Right ventricle myocardium inferior (tissue), 1 donor: ENCODE measurements around the gene BBIP1. TPM values are rescaled to one million over a fixed set of nuclear protein-coding genes. Genes with fewer than 3 reads are reported as not detected.
"Not testable (repeated sequence)": the region's sequence is repeated elsewhere in the genome, so short reads cannot be mapped to it uniquely, and the experiment has no call there.

Experiments used
- ATAC-seq: fragments of 200-7000 bp; cut with Tn5 transposase; one replicate; pipeline ENCODE4 v1.9.1; 2020; ENCODE audit warnings: mild to moderate bottlenecking, moderate library complexity
- DNase-seq: peaks from one replicate; pipeline ENCODE4 v3.0.0; 2021; ENCODE audit errors: missing footprints
- intact Hi-C: fragments of 100-400 bp; cut with DNase I; formaldehyde crosslinking; loops from one replicate; pipeline ENCODE4 v1.11.0; 2022
- total RNA-seq: library from RNA; stranded (reverse); fragmentation: NEBNext Ultra II Directional; extraction: Animal tissue kit (Norgen Biotek cat#: 25700); gene quantifications from one replicate; pipeline ENCODE4 v1.2.1, GENCODE V29; 2021
- donor health status: DM: no; HTN: yes; CAD: no; lungs with severe emphysema.

BBIP1 gene
- total RNA-seq, 1 donor from 2014 or later, result 19.0 TPM

- peak; percentile 63 for ATAC-seq
- intact Hi-C loops, result no loop called here
- no peak for DNase-seq
These were observed 12.9 kb upstream of the BBIP1 start for GRCh38 chr10:110931769-110932381.

- ATAC-seq, result no peak
- intact Hi-C loops, result no loop called here
- DNase-seq, result no peak
These were observed 8.5 kb upstream of the BBIP1 start for GRCh38 chr10:110927461-110927860.

DNA sequence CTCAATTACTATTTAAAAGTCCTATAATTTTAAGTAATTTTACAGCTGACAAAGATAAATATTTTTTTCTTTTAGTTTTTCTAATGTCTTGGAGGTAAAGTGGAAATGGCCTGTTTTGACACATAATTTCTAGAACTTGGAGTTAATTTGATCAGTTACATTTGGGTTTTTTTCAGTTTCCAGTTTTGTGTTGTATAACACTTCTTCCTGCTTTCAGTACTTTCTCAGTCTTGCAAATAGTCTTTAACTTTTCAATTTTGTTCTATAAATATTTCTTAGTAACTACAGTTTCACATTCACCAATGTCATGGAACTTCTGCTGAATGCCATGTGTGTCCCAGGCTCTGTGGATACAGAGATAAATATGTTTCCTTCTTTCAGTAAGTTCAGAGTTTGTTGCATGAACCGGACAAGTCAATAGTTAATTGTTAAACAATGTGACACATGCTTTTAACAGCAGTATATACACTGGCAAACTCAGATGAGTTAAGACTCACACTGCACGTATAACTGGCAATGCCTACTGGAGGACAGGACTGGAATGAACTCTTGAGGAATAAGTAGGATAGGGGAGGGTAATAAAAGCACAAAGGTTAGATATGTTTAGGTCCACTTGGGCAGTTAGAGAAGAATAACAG, 5.0 kb upstream of the BBIP1 start:
- intact Hi-C loops, result loop anchor here (5.0 kb wide), 1 partner anchor 48 kb away; no protein-coding TSS in a partner anchor
- no peak for ATAC-seq
- no peak for DNase-seq

DNA sequence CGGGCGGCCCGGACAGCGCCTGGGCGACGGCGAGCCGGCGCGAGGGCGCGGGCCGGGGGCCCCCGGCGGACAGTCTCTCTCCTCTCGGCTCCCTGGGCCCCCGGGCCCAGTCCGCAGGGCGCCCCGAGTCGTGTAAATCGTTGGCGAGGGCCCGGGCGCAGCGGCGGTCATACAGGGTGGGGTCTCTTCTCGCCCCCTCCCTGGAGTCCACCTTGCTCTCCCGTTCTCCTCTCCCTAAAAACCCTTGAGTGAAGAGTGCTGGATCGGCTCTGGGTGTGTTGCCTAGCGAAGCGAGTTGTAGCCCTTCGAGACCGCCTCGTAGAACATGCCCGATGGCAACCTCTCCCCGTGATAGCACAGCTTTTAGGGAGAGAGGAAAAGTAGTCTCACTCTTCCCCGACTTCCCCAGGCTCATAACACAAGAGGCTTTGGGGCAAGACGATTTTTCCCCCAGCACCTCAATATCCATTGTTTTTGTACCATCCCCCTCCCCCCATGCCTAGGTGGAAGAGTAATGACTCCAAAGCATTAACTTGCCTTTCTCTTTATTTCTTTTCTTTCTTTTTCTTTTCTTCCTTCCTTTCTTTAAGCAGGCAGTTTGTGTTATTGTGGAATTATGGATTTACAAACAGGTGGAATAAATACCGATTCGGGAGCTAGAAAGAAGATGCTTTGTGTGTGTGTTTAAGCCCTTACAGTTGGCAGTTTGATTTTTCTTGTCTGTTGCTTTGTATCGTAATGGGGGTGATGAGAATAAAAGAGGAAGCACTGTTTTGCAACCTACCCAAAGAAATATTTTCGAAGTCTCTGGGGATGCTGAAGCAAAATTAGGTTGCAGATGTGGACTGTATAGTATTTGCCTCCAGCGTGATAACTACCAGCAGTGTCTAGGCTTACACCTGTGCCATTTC, 1.2 kb upstream of the BBIP1 start:
- ATAC-seq, result no peak
- intact Hi-C loops, result loop anchor here (2.0 to 10.0 kb wide), 3 partner anchors 49 to 615 kb away; partner anchors contain the start of genes PDCD4 and SMNDC1
- peak; percentile 85 for DNase-seq

GRCh38 chr10:110919349-110919931, 460 bp upstream of the BBIP1 start, which contains the start of gene SHOC2:
Gene SHOC2 (plus strand): TSS chr10:110919604. CDS start chr10:110964359, 44,755 bp downstream.
- DNase-seq (peak; percentile 100), ATAC-seq (peak; percentile 44)
- intact Hi-C loops, result loop anchor here (2.0 to 10.0 kb wide), 2 partner anchors 49 to 615 kb away; partner anchors contain the start of genes PDCD4 and SMNDC1

DNA sequence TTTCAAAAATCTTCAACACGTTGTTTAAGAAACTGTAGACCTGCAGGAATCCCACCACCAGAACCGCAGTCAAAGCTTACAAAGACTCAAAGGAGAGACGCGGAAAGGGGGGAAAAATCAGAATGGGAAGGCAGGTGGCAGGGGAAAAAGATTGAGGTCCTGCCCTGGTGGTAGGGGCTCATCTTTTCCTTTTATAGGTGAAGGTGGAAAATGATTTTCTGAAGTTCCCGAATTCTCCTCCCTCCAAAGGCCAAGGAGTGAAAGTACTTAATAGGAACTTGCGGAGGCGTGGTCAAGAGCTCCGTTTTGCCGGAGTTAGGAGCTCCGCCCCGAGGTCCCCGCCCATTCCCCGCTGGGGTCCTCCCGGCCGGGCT, 724 bp downstream of the BBIP1 start:
- peak; percentile 98 for DNase-seq
- intact Hi-C loops, result loop anchor here (2.0 to 10.0 kb wide), 2 partner anchors 47 to 613 kb away; partner anchors contain the start of genes PDCD4 and SMNDC1
- ATAC-seq, result no peak

DNA sequence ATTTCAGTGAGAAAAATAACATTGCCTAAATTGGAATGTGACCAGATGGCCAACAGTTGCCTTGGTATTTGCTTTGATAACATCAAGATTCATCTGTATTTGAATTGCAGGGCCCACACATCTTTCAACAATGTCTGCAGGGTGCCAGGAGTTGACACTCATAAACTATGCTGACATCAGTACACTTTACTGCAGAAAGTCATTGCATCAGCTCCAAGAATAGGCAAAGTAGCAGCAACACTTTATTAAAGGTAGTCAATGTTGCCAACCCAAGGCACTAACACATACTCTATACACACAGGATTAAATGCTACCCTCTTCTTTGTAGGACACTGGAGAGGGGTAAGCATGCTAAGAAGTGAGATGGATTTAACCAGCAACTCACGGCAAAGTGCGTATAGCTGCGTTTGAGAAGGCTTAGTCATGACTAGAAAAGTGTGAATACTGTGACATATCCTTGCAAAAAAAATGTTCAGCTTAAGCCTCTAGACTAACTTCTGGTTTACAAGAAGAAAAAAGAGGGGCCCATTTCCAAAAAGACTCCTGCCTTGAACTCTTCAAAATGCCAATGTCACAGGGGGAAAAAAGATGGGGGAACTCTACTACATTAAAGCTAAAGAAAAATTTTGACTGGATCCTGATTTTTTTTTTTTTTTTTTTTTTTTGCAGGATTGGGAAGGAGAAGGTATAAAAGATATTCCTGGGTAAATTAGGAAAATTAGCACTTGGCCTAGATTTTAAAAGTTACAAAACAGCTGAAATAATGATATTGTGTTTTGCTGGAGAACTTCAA, 2.2 kb downstream of the BBIP1 start:
- intact Hi-C loops, result loop anchor here (10.0 kb wide), 1 partner anchor 612 kb away; the partner anchor contains the start of gene SMNDC1
- DNase-seq, result no peak
- ATAC-seq, result no peak

GRCh38 chr10:110915600-110915999, 3.4 kb downstream of the BBIP1 start:
- not testable (repeated sequence) for DNase-seq, ATAC-seq
- intact Hi-C loops, result loop anchor here (10.0 kb wide), 1 partner anchor 611 kb away; the partner anchor contains the start of gene SMNDC1

DNA sequence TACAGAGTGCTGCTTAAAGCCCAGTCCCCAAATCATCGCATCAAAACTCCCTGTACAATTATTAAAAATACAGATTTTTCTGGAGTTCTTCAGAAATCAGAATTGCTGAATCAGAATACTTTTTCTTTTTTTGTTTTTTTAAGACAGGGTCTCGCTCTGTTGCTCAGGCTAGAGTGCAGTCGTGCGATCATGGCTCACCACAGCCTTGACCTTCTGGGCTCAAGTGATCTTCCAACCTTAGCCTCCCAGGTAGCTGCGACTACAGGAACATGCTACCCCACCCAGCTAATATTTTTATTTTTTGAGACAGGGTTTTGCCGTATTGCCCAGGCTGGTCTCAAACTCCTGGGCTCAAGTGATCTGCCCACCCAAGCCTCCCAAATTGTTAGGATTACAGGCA, 3.9 kb downstream of the BBIP1 start:
- DNase-seq, result no peak
- no peak for ATAC-seq
- intact Hi-C loops, result loop anchor here (10.0 kb wide), 1 partner anchor 610 kb away; the partner anchor contains the start of gene SMNDC1

DNA sequence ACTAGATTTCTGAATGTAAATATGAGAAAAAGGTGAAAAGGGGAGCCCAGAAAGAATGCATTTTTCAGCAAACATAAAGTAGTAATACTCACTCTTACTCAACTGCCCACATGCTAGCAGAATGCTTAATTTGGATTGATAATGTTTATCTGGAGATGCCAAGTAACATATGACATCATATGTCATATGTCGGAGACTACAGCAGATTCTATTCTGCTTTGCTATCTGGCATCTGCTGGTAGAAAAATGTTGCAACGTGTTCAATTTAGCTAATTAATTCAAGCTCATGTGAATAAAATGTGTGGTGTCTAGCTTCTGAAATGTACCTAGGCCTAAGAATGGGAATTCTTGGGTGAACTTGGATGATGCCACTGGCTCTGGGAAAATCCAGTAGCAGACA, 4.5 kb downstream of the BBIP1 start:
- DNase-seq (no peak), ATAC-seq (no peak)
- intact Hi-C loops, result loop anchor here (10.0 kb wide), 1 partner anchor 610 kb away; the partner anchor contains the start of gene SMNDC1

DNA sequence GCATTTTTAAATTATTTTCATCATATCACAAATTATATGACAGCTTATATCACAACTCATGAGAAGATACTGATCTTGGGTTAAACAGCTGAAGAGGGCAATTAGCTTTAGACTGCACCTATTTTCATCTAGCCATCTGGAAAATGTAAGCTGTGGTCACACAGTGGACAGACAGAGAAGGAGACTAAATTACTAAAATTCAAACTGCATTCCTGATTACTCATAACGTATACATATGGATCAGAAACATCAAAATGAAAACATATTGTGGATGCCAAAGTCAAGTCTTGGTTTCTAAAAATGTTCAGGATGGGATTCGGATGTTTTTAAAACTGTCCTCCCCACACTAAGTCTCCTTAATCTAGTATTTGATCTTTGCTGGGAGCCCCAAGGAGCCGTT, 6.6 kb downstream of the BBIP1 start:
- intact Hi-C loops, result loop anchor here (10.0 kb wide), 1 partner anchor 608 kb away; the partner anchor contains the start of gene SMNDC1
- no peak for DNase-seq
- no peak for ATAC-seq

GRCh38 chr10:110910138-110910537, 8.8 kb downstream of the BBIP1 start:
- intact Hi-C loops, result loop anchor here (10.0 kb wide), 1 partner anchor 605 kb away; the partner anchor contains the start of gene SMNDC1
- DNase-seq (no peak), ATAC-seq (no peak)

- DNase-seq (no peak), ATAC-seq (no peak)
- intact Hi-C loops, result no loop called here
These were observed 15.4 kb downstream of the BBIP1 start for GRCh38 chr10:110903280-110904278.

GRCh38 chr10:110901954-110902819, 16.8 kb downstream of the BBIP1 start:
- DNase-seq, result no peak
- intact Hi-C loops, result no loop called here
- ATAC-seq, result no peak

DNA sequence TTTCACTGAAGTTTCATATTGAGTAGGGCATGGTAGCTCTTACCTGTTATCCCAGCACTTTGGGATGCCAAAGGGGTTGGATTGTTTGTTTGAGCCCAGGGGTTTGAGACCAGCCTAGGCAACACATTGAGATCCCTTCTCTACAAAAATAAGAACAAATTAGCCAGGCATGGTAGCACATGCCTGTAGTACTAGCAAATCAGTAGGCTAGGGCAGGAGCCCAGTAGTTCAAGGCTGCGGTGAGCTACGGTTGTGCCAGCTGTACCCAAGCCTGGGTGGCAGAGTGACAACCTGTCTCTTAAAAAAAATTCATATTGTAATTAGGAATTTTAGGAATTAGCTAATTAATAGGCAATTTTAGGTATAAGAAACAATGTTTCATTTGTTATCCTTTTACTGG, 18.0 kb downstream of the BBIP1 start:
- ATAC-seq, result no peak
- DNase-seq, result no peak
- intact Hi-C loops, result no loop called here

- intact Hi-C loops, result no loop called here
- no peak for ATAC-seq
- DNase-seq, result no peak
These were observed 20.6 kb downstream of the BBIP1 start for GRCh38 chr10:110898391-110898790.
